OCI-LY3 (cell line): Measurements from ENCODE around the gene ZYX.

Experiments
- H2AFZ ChIP-seq: fragments of 200-600, 300-600 bp; shearing (Covaris generic); 2 replicates; pipeline ENCODE4 v1.6.0; 2014; ENCODE audit warnings: antibody characterized with exemption, low read depth, low read length
- H3K27ac ChIP-seq: fragments of 200-600, 300-600 bp; sonication (generic); 2 replicates; pipeline ENCODE4 v1.5.1; 2014; ENCODE audit warnings: mild to moderate bottlenecking, low read length, moderate library complexity, mixed read lengths
- H3K27me3 ChIP-seq: fragments of 200-600, 300-600 bp; sonication (generic); 2 replicates; pipeline ENCODE4 v1.6.1; 2014; ENCODE audit warnings: low read depth, low read length, mixed read lengths
- H3K36me3 ChIP-seq: fragments of 200-600, 300-600 bp; sonication (generic); replicated peaks from 2 replicates; pipeline ENCODE3; 2014; ENCODE audit warnings: low read depth, low read length, mixed read lengths
- H3K4me1 ChIP-seq: fragments of 300-600, 200-600 bp; sonication (generic); 2 replicates; pipeline ENCODE4 v1.6.1; 2014; ENCODE audit warnings: low read length, mixed read lengths
- H3K4me2 ChIP-seq: fragments of 200-600, 300-600 bp; sonication (generic); 2 replicates; pipeline ENCODE4 v1.6.1; 2014; ENCODE audit warnings: low read length, mixed read lengths
- H3K4me3 ChIP-seq: fragments of 300-600, 200-600 bp; sonication (generic); 2 replicates; pipeline ENCODE4 v1.5.1; 2014; ENCODE audit warnings: antibody characterized with exemption, mild to moderate bottlenecking, low read length, moderate library complexity
- H3K79me2 ChIP-seq: fragments of 300-600, 200-600 bp; shearing (Covaris generic); 2 replicates; pipeline ENCODE4 v1.6.1; 2014; ENCODE audit warnings: mild to moderate bottlenecking, low read length, mixed read lengths
- H3K9ac ChIP-seq: fragments of 300-600, 200-600 bp; shearing (Covaris generic); 2 replicates; pipeline ENCODE4 v1.6.0; 2014; ENCODE audit warnings: mild to moderate bottlenecking, low read length, moderate library complexity
- H3K9me3 ChIP-seq: fragments of 200-600, 300-600 bp; shearing (Covaris generic); 2 replicates; pipeline ENCODE4 v1.6.1; 2014; ENCODE audit warnings: low read length, mixed read lengths; ENCODE audit not compliant: insufficient read depth
- H4K20me1 ChIP-seq: fragments of 200-600, 300-600 bp; sonication (generic); 2 replicates; pipeline ENCODE4 v1.6.1; 2016; ENCODE audit warnings: low read length, mixed read lengths; ENCODE audit not compliant: insufficient read depth
- CTCF ChIP-seq: fragments of 200-600, 300-600 bp; sonication (generic); IDR thresholded peaks from 2 replicates; pipeline ENCODE4 v1.5.1; 2014; ENCODE audit warnings: antibody characterized with exemption, low read length, low read depth
- EZH2phosphoT487 ChIP-seq: fragments of 200-600 bp; shearing (Covaris generic); IDR thresholded peaks from 2 replicates; pipeline ENCODE4 v1.6.1; 2018; ENCODE audit warnings: antibody characterized with exemption, mixed run types, low read depth

ZYX gene

DNA sequence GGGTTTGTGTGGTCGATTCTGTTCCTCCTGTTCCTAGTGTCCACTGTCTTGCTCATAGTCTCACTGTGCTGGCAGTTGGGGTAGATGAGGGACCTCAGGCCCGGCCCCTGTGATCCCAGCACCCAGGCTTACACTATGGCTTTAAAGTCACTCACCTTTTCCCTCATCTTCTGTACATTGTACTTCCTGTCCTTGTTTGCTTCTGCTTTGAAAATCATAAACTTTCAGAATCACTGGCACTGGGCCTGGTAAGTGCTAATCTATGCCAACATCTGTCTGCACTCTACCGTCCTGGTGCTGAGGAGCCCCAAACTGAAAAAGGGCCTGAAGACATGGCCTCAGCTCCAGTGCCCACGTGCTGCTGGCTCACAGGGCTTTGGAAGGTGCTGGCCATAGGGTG lies 56.4 kb downstream of the ZYX start:
- no peaks in the 10 kb centered on the region for H4K20me1 ChIP-seq
- no peak overlapping the region for H3K4me3 ChIP-seq
- H3K4me1 ChIP-seq, result peaks cover 19% of the 10 kb centered on the region
- no peak overlapping the region for H3K4me2 ChIP-seq
- no peak overlapping the region for H2AFZ ChIP-seq
- no peak overlapping the region for H3K9ac ChIP-seq
- H3K27ac ChIP-seq, result no peak overlapping the region
- H3K27me3 ChIP-seq, result peaks cover 39% of the 10 kb centered on the region
- H3K9me3 ChIP-seq, result no peaks in the 10 kb centered on the region
- H3K36me3 ChIP-seq, result no peaks in the 10 kb centered on the region
- no peaks in the 10 kb centered on the region for H3K79me2 ChIP-seq
- TF ChIP-seq CTCF, result no peak
- no peak for TF ChIP-seq EZH2phosphoT487

DNA sequence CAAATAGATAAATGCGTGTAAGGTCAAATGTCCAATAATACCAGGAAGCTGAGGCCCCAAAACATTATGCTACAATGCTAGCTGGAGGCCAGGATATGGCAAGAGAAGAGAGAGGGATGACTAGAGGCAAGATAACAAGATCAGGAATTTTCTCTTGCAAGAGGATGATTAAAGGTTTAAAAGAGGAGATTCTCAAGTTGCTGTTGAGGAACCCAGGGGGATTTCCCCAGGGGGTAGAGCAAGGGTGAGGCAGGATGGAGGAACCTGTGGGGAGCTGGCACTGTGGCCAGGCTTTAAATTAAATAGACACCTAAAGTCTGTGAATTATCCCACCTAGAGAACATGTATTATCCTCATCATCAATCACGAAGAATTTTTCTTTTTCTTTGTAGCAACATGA lies 58.7 kb downstream of the ZYX start:
- no peak overlapping the region for H3K9ac ChIP-seq
- H3K27ac ChIP-seq, result no peak overlapping the region
- peaks cover 19% of the 10 kb centered on the region for H3K4me1 ChIP-seq
- no peak for TF ChIP-seq EZH2phosphoT487
- no peak for TF ChIP-seq CTCF
- no peaks in the 10 kb centered on the region for H3K79me2 ChIP-seq
- no peak overlapping the region for H2AFZ ChIP-seq
- H3K36me3 ChIP-seq, result no peaks in the 10 kb centered on the region
- peaks cover 34% of the 10 kb centered on the region for H3K27me3 ChIP-seq
- no peaks in the 10 kb centered on the region for H4K20me1 ChIP-seq
- no peaks in the 10 kb centered on the region for H3K9me3 ChIP-seq
- H3K4me3 ChIP-seq, result no peak overlapping the region
- H3K4me2 ChIP-seq, result no peak overlapping the region
